ENCODE data around the gene ADCY2. TPM values are rescaled to one million over a fixed set of nuclear protein-coding genes. Genes with fewer than 3 reads are reported as not detected.

ADCY2 gene
- polyA plus RNA-seq, 1 experiment: not detected

DNA sequence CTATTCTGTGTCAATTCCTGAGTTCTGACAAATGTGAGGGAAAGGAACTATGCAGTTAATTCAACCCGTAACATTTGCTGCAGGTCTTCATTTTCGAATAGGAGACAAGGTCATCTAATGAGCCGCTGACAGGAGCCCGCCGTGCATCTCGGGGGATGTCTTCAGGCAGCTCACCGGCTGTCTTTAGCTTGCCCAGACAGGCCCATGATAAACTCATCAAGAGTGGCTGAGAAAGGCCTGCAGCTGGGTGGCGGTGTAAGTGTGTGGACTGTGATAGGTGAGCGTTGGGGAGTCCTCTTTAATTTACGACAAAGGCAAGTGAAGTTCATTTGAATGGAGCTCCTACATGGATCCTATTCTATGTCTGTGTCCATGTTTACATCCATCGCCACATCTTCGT, 190.5 kb downstream of the ADCY2 start:
- POLR2A ChIA-PET: no interaction called here
- Histone ChIP-seq H3K27ac (ENCODE audit: low read depth, low read length) (no peak overlapping the region), H3K27me3 (ENCODE audit: control insufficient read depth, insufficient read depth, low read length) (no peaks in the 10 kb centered on the region), H3K4me3 (ENCODE audit: low read depth, low read length) (no peak overlapping the region), H3K9me3 (ENCODE audit: control insufficient read depth, insufficient read depth, low read length) (peaks cover 11% of the 10 kb centered on the region)
- no peak for DNase-seq (ENCODE audit: low read depth, low spot score)
- CTCF ChIA-PET: no interaction called here
- no peak for TF ChIP-seq CTCF (IDR thresholded peaks at IDR 0.05; ENCODE audit: low read depth, low read length)

- POLR2A ChIA-PET: no interaction called here
- no peak for TF ChIP-seq CTCF (IDR thresholded peaks at IDR 0.05; ENCODE audit: low read depth, low read length)
- H3K27ac ChIP-seq (ENCODE audit: low read depth, low read length): no peak overlapping the region
- CTCF ChIA-PET: no interaction called here
- no peak overlapping the region for H3K4me3 ChIP-seq (ENCODE audit: low read depth, low read length)
- no peaks in the 10 kb centered on the region for H3K27me3 ChIP-seq (ENCODE audit: control insufficient read depth, insufficient read depth, low read length)
- no peak for DNase-seq (ENCODE audit: low read depth, low spot score)
- H3K9me3 ChIP-seq (ENCODE audit: control insufficient read depth, insufficient read depth, low read length): peaks cover 11% of the 10 kb centered on the region
Measured at GRCh38 chr5:7589800-7590199, 193.9 kb downstream of the ADCY2 start.

- ChIA-PET CTCF (no interaction called here), POLR2A (no interaction called here)
- Histone ChIP-seq H3K4me3 (ENCODE audit: low read depth, low read length) (no peak overlapping the region), H3K27me3 (ENCODE audit: control insufficient read depth, insufficient read depth, low read length) (no peaks in the 10 kb centered on the region), H3K27ac (ENCODE audit: low read depth, low read length) (no peak overlapping the region), H3K9me3 (ENCODE audit: control insufficient read depth, insufficient read depth, low read length) (peaks cover 12% of the 10 kb centered on the region)
- no peak for TF ChIP-seq CTCF (IDR thresholded peaks at IDR 0.05; ENCODE audit: low read depth, low read length)
- no peak for DNase-seq (ENCODE audit: low read depth, low spot score)
Measured at GRCh38 chr5:7592910-7593309, 197.0 kb downstream of the ADCY2 start.

GRCh38 chr5:7597059-7597642, 201.2 kb downstream of the ADCY2 start:
- CTCF ChIA-PET: no interaction called here
- TF ChIP-seq CTCF (IDR thresholded peaks at IDR 0.05; ENCODE audit: low read depth, low read length): no peak
- Histone ChIP-seq H3K4me3 (ENCODE audit: low read depth, low read length) (no peak overlapping the region), H3K27me3 (ENCODE audit: control insufficient read depth, insufficient read depth, low read length) (no peaks in the 10 kb centered on the region), H3K27ac (ENCODE audit: low read depth, low read length) (no peak overlapping the region), H3K9me3 (ENCODE audit: control insufficient read depth, insufficient read depth, low read length) (peaks cover 38% of the 10 kb centered on the region)
- POLR2A ChIA-PET: no interaction called here
- no peak for DNase-seq (ENCODE audit: low read depth, low spot score)

- POLR2A ChIA-PET: no interaction called here
- no peaks in the 10 kb centered on the region for H3K27me3 ChIP-seq (ENCODE audit: control insufficient read depth, insufficient read depth, low read length)
- H3K4me3 ChIP-seq (ENCODE audit: low read depth, low read length): no peak overlapping the region
- no peak for TF ChIP-seq CTCF (IDR thresholded peaks at IDR 0.05; ENCODE audit: low read depth, low read length)
- CTCF ChIA-PET: no interaction called here
- H3K27ac ChIP-seq (ENCODE audit: low read depth, low read length): no peak overlapping the region
- H3K9me3 ChIP-seq (ENCODE audit: control insufficient read depth, insufficient read depth, low read length): peaks cover 13% of the 10 kb centered on the region; the same call in 1 of the 2 replicates
- DNase-seq (ENCODE audit: low read depth, low spot score): no peak
Measured at GRCh38 chr5:7606840-7607465, 211.0 kb downstream of the ADCY2 start.
